ENCODE results near the gene GALK2. TPM values are rescaled to one million over a fixed set of nuclear protein-coding genes. Genes with fewer than 3 reads are reported as not detected.

The GALK2 gene
- total and polyA plus RNA-seq, 2 of the 8 experiments (the other 6 are each of a cell fraction or from before 2014, with no cell fraction given), result 8.7 to 16.1 TPM

- TF ChIP-seq E2F6 (IDR thresholded peaks at IDR 0.05) (no peak), SRF (IDR thresholded peaks at IDR 0.05; ENCODE audit: low read depth, low read length) (no peak), RAD21 (IDR thresholded peaks at IDR 0.05 in 1 of 2, conservative IDR thresholded peaks at IDR 0.05 in 1 of 2; ENCODE audit: low read depth in 2 of 2, low read length in 2 of 2) (no peak), CHD7 (IDR thresholded peaks at IDR 0.05; ENCODE audit: insufficient replicate concordance, low read length) (no peak), CBX5 (IDR thresholded peaks at IDR 0.05; ENCODE audit: low read depth, low read length) (no peak), SAP30 (IDR thresholded peaks at IDR 0.05; ENCODE audit: insufficient read depth, insufficient replicate concordance, low read length) (no peak)
Observed at GRCh38 chr15:49174902-49175301, 4.9 kb downstream of the GALK2 start (continued).

Data from H1 (cell line).